HG03432 (cell line): Measurements from ENCODE around the gene PLK5.
"Not testable (repeated sequence)": the region's sequence is repeated elsewhere in the genome, so short reads cannot be mapped to it uniquely, and the experiment has no call there.

Experiments
- ATAC-seq: cut with Tn5 transposase; IDR thresholded peaks from one replicate; pipeline ENCODE4 v1.9.1; 2021; ENCODE audit warnings: mild to moderate bottlenecking, moderate library complexity; ENCODE audit not compliant: unreplicated experiment

PLK5 gene

GRCh38 chr19:1523412-1524286, at the start of gene PLK5:
TSS of gene PLK5 (plus strand) at chr19:1524077. CDS start at chr19:1526997, 2,920 bp downstream.
- no peak for ATAC-seq

GRCh38 chr19:1474765-1475351, 49.0 kb upstream of the PLK5 start:
- no peak for ATAC-seq

GRCh38 chr19:1475751-1476437, 48.0 kb upstream of the PLK5 start:
- no peak for ATAC-seq

- not testable (repeated sequence) for ATAC-seq
Observed at GRCh38 chr19:1477056-1477455, 46.8 kb upstream of the PLK5 start.

DNA sequence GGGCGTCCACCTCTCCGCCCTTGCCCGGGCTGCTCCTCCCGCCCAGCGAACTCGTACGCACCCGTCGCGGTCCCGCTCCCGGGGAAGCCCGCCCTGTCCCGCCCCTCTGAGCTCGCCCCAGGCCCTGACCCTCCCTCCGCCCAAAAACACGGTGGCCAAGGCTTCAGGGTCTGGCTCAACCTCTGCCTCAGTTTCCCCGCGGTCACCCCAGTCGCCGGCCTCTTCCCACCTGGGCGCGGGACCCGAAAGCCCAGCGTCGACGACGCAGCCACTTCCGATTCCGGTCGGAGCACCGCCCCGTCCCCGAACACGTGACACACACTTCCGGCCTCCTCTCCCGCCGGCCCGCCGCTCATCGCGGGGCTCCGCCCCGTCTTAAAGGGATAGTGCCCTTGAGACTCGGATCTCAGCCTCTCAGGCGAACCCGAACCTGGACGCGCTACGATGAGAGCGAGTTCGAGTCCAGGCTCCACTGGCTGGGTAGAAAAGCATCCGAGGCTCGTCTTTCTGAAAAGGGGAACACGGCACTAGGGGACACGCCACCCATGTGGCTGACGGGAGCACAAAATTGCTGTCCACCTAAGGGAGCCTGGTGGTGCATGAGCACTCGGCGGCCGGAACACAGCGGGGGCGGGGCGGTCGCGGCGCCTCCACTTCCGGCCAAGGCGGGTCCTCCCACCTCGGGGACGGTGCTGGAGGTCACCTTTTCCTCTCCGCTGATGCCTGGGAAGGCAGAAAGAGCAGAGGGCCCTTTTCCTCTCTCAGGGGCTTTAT, 44.8 kb upstream of the PLK5 start, which contains the start of gene C19orf25:
Gene C19orf25 (minus strand): TSS at position 282 of the 774 bp plus-strand sequence. CDS start 312 bp downstream, outside the sequence.
- ATAC-seq = peak; percentile 81

DNA sequence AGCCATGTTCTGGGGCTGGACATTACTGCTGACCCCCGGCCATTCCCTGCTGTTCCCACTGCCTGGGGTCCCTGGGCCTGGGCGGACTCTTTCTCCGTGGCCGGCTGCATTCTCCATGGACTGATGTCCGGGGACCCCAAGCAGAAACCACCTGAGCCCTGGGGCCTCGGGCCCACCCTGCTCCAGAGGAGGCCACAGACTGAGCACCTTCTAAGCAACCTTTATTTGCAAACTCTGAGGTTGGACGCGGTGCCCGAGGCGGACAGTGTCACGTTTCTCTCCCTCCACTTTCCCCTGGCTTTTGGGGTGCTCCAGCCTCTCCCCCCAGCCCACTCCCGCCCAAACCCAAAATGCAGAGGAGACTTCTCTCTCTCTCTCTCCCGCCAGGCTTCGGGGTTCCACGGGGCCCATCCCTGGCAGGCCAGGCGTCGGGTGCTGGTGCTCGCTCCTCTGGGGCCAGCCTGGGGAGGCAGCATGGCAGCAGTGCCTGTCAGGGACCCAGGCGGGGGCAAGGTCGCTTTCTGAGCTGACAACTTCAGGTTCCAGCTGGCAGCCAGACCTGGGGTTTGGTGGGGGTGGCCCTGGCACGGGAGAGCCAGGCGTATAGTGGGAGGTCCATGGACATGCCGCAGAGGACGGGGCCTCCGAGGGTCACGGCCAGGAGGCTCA, 42.5 kb upstream of the PLK5 start:
- ATAC-seq = no peak

DNA sequence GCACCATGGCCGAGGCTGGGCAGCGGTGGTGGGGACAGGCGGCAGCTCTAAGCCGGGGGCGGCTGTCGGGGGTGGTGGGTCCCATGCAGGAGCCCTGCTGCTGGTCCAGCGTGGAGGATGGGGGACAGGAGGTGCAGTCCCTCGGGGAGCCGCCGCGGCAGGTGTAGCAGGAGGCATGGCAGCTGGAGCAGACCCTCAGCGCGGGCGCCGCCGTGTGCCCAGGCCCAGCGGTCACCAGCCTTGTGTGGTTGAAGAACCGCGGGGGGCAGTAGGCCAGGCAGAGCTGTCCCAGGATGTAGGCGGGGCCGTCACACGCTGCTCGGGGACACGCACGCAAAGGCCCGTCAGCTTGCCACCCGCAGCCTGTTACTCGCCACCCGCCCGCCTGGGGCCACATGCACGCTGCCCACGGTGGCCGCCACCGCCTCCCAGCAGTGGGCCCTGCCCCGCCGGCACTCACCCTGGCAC, 42.0 kb upstream of the PLK5 start:
- ATAC-seq = no peak

DNA sequence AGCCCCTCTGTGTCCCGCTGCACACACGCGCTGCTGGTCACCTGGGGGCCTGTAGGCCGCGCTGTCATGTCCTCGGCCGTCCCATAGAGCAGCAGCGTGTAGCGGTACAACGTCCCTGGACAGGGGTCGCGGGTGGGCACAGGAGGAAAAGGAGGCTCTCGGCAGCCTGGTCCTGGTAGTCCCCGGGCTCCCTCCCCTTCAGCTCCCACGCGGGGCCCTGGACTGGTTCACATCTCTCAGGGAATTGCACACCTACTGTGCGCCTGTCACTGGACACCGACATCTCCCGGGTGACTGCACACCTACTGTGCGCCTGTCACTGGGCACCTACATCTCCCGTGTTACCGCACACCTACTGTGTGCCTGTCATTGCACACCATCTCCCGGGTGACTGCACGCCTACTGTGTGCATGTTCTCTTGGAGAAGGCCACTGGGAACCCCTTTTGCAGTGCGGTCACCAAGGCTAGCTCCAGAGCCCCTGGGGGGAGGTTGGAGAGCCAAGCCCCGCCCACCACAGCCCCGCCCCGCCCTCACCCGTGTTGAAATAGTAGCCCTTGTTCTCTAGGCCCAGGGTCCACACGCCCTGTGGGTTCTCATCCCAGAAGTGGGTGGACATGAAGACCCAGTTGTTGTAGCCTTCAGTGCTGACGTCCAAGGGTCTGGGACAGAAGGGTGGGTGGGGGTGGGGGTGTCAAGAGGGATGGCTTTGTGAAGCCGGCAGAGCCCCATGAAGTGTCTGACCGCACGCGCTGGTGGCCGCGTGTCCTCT, 41.3 kb upstream of the PLK5 start:
- no peak for ATAC-seq

GRCh38 chr19:1483131-1483978, 40.5 kb upstream of the PLK5 start:
- ATAC-seq = no peak

GRCh38 chr19:1483979-1484428, 39.9 kb upstream of the PLK5 start:
- no peak for ATAC-seq

- no peak for ATAC-seq
Observed at GRCh38 chr19:1486720-1487575, 36.9 kb upstream of the PLK5 start.

DNA sequence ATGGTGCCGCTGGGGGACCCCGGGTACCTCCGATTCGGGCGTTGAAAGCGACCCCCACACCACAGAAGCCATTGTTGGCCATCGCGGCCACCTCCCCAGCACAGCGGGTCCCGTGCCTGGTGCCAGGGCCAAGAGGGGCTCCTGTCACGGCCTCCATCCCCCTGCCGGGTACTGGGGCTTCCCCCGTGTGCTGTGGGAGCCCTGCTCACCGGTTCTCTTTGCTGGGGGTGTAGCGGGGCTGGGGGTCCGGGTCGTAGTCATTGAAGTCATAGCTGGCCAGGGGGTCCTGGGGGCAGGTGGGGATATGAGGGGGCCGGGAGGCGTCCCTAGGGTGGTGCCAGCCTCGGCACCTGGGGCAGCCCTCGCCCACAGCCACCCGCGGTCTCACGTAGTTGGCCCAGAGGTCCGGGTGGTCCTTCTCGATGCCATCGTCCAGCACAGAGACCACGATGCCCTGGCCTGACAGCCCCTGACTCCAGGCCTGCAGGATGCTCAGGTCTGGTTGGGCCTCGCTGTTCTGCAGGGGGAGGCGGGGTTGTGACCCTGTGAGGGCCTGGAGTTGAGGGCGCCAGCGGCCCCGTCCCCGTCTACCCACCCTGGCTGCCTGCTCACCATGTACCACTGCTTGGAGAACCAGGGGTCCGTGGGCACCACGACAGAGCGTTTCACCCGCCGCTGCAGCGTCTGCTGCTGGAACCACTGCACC, 36.1 kb upstream of the PLK5 start:
- no peak for ATAC-seq

GRCh38 chr19:1488282-1488601, 35.6 kb upstream of the PLK5 start:
- ATAC-seq = no peak

DNA sequence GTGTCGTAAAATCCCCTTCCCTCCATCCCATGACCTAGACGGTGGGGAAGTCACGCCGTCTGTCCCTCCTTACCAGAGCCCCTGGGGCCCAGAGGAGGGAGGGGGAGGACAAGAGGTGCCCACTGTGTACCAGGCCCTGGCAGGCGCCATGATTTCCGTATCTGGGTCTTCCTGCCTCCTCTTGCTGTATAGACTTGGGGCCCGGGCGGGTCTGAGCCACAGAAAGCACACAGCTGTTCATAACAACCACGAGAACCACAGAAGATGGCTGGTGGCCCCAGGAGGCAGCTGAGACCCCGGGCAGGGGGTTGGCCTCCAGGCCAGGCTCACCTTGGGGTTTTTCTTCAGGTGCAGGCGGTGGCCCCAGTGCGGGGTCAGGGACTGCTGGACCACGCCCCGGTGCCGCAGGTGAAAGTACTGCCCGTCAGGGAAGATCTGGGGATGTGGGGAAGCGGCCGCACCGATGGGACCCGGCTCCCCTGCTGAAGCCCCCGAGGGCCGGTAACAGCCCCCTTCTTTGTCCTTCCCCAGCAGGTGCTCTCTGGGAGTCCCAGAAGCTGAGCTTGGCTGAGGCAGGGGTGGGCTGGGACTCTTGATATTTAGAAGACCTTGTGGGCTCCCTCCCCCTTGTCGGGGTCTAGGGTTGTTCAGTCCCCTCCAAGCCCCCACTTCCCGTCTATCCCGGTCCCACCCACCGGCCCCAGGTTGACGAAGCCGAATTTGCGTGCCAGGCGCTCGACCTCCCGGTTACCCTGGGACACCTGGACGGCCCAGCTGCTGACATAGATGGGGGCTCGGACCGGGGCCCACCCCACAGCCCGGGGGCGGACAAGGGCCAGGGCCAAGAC, 34.2 kb upstream of the PLK5 start:
- ATAC-seq = no peak

GRCh38 chr19:1490311-1491113, 33.4 kb upstream of the PLK5 start, which contains the start of gene PCSK4:
TSS of gene PCSK4 (minus strand) at chr19:1490350. CDS start at chr19:1490346, 4 bp downstream.
- peak; percentile 79 for ATAC-seq
